HepG2 (cell line): ENCODE data around the gene ENO3. TPM values are rescaled to one million over a fixed set of nuclear protein-coding genes. Genes with fewer than 3 reads are reported as not detected.
A peak's percentile ranks its signal among the peaks of the same experiment; 100 is the strongest.

ENCODE experiments used
- CBFB ChIP-seq: sonication (generic); formaldehyde crosslinking; IDR thresholded peaks from 2 replicates; pipeline ENCODE4 v1.4.0; 2020; ENCODE audit warnings: missing genetic modification reagents
- MAZ ChIP-seq, 2 experiments: sonication (generic) in 1 of 2; formaldehyde crosslinking in 1 of 2; IDR thresholded peaks; 2 replicates each; pipeline versions ENCODE4 v1.5.0 to v1.6.1; 2012 to 2020; ENCODE audit warnings: low read depth in 2 of 2, mild to moderate bottlenecking in 2 of 2, borderline replicate concordance in 1 of 2, improper control_type of control experiment in 1 of 2, low read length in 1 of 2, missing genetic modification reagents in 1 of 2, moderate library complexity in 1 of 2
- MIXL1 ChIP-seq: IDR thresholded peaks from 2 replicates; pipeline ENCODE4 v1.6.1; 2016
- MTA1 ChIP-seq: sonication (generic); formaldehyde crosslinking; IDR thresholded peaks from 2 replicates; pipeline ENCODE4 v1.4.0; 2020; ENCODE audit warnings: missing genetic modification reagents, mild to moderate bottlenecking, borderline replicate concordance
- REPIN1 ChIP-seq: sonication (generic); formaldehyde crosslinking; IDR thresholded peaks from 2 replicates; pipeline ENCODE4 v1.8.0; 2022; ENCODE audit warnings: missing genetic modification reagents, low read depth, mild to moderate bottlenecking, borderline replicate concordance
- SMC3 ChIP-seq: IDR thresholded peaks from 2 replicates; pipeline ENCODE4 v1.6.1; 2011; ENCODE audit warnings: low read length, improper control_type of control experiment
- SP140L ChIP-seq: sonication (generic); formaldehyde crosslinking; IDR thresholded peaks from 2 replicates; pipeline ENCODE4 v1.4.0; 2020; ENCODE audit warnings: missing genetic modification reagents, borderline replicate concordance
- XRCC5 ChIP-seq: fragments of 200-400 bp; formaldehyde crosslinking; optimal IDR thresholded peaks from 2 replicates; pipeline ENCODE3; 2017; ENCODE audit warnings: mild to moderate bottlenecking, low read length
- ZFP36L1 ChIP-seq: sonication (generic); formaldehyde crosslinking; IDR thresholded peaks from 2 replicates; pipeline ENCODE4 v1.8.0; 2022; ENCODE audit warnings: mild to moderate bottlenecking, missing genetic modification reagents, moderate library complexity
- ZNF263 ChIP-seq: sonication (generic); formaldehyde crosslinking; IDR thresholded peaks from 2 replicates; pipeline ENCODE4 v1.4.0; 2020; ENCODE audit warnings: missing genetic modification reagents
- ZNF549 ChIP-seq: sonication (generic); formaldehyde crosslinking; IDR thresholded peaks from 2 replicates; pipeline ENCODE4 v1.5.0; 2020; ENCODE audit warnings: missing genetic modification reagents
- polyA plus RNA-seq, 8 experiments: library from polyadenylated mRNA; depleted of rRNA in 3 of 8; stranded (reverse) in 7 of 8; unstranded in 1 of 8; fragments of >200 nt; fragmentation: Illumina TruSeq in 4 of 8; extraction: Trizol in 4 of 8; gene quantifications; 2 replicates each; pipeline versions ENCODE4 v1.2.1 to v1.2.3, GENCODE V29; 2011 to 2016; ENCODE audit warnings: low read depth in 4 of 8, missing spikeins in 1 of 8, mixed read lengths in 1 of 8; ENCODE audit not compliant: insufficient read depth in 1 of 8
- total RNA-seq, 5 experiments: library from RNA; depleted of rRNA; stranded (reverse); fragments of >200 nt; fragmentation: Illumina TruSeq; extraction: Trizol; gene quantifications; 2 replicates each; pipeline ENCODE4 v1.2.3, GENCODE V29; 2016; ENCODE audit warnings: low read depth in 1 of 5
- TF ChIP-seq, protein P1 (sequence below): sonication (generic); formaldehyde crosslinking; IDR thresholded peaks from 2 replicates; pipeline ENCODE4 v1.5.1; 2020; ENCODE audit warnings: mild to moderate bottlenecking, missing genetic modification reagents, borderline replicate concordance
- TF ChIP-seq, protein P2 (sequence below): sonication (generic); formaldehyde crosslinking; IDR thresholded peaks from 2 replicates; pipeline ENCODE4 v1.4.0; 2020; ENCODE audit warnings: low read depth, mild to moderate bottlenecking, missing genetic modification reagents
- TF ChIP-seq, protein P3 (sequence below): sonication (generic); formaldehyde crosslinking; IDR thresholded peaks from 2 replicates; pipeline ENCODE4 v1.4.0; 2020; ENCODE audit warnings: missing genetic modification reagents, low read depth, mild to moderate bottlenecking, borderline replicate concordance
- TF ChIP-seq, protein P4 (sequence below): sonication (generic); formaldehyde crosslinking; IDR thresholded peaks from 2 replicates; pipeline ENCODE4 v1.9.0; 2022; ENCODE audit warnings: missing genetic modification reagents, mild to moderate bottlenecking, borderline replicate concordance

Gene ENO3
- total and polyA plus RNA-seq, 2 of the 13 experiments (the other 11 are each of a cell fraction or from before 2014, with no cell fraction given) = 59.8 to 69.8 TPM

DNA sequence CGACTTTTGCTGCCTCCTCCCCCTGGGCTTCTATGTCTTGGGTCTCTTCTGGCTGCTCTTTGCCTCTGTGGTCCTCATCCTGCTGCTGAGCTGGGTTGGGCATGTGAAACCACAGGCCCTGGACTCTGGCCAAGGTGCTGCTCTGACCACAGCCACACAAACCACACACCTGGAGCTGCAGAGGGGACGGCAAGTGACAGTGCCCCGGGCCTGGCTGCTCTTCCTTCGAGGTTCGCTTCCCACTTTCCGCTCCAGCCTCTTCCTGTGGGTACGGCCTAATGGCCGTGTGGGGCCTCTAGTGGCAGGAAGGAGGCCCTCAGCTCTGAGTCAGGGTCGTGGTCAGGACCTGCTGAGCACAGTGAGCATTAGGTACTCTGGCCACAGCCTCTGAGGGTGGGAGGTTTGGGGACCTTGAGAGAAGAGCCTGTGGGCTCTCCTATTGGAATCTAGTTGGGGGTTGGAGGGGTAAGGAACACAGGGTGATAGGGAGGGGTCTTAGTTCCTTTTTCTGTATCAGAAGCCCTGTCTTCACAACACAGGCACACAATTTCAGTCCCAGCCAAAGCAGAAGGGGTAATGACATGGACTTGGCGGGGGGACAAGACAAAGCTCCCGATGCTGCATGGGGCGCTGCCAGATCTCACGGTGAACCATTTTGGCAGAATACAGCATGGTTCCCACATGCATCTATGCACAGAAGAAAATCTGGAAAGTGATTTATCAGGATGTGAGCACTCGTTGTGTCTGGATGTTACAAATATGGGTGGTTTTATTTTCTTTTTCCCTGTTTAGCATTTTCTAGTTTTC lies 16.5 kb upstream of the ENO3 start (continued):
- TF ChIP-seq, protein P1, sequence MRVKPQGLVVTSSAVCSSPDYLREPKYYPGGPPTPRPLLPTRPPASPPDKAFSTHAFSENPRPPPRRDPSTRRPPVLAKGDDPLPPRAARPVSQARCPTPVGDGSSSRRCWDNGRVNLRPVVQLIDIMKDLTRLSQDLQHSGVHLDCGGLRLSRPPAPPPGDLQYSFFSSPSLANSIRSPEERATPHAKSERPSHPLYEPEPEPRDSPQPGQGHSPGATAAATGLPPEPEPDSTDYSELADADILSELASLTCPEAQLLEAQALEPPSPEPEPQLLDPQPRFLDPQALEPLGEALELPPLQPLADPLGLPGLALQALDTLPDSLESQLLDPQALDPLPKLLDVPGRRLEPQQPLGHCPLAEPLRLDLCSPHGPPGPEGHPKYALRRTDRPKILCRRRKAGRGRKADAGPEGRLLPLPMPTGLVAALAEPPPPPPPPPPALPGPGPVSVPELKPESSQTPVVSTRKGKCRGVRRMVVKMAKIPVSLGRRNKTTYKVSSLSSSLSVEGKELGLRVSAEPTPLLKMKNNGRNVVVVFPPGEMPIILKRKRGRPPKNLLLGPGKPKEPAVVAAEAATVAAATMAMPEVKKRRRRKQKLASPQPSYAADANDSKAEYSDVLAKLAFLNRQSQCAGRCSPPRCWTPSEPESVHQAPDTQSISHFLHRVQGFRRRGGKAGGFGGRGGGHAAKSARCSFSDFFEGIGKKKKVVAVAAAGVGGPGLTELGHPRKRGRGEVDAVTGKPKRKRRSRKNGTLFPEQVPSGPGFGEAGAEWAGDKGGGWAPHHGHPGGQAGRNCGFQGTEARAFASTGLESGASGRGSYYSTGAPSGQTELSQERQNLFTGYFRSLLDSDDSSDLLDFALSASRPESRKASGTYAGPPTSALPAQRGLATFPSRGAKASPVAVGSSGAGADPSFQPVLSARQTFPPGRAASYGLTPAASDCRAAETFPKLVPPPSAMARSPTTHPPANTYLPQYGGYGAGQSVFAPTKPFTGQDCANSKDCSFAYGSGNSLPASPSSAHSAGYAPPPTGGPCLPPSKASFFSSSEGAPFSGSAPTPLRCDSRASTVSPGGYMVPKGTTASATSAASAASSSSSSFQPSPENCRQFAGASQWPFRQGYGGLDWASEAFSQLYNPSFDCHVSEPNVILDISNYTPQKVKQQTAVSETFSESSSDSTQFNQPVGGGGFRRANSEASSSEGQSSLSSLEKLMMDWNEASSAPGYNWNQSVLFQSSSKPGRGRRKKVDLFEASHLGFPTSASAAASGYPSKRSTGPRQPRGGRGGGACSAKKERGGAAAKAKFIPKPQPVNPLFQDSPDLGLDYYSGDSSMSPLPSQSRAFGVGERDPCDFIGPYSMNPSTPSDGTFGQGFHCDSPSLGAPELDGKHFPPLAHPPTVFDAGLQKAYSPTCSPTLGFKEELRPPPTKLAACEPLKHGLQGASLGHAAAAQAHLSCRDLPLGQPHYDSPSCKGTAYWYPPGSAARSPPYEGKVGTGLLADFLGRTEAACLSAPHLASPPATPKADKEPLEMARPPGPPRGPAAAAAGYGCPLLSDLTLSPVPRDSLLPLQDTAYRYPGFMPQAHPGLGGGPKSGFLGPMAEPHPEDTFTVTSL (CRISPR knock-in tag) = no peak
- TF ChIP-seq, protein P2, sequence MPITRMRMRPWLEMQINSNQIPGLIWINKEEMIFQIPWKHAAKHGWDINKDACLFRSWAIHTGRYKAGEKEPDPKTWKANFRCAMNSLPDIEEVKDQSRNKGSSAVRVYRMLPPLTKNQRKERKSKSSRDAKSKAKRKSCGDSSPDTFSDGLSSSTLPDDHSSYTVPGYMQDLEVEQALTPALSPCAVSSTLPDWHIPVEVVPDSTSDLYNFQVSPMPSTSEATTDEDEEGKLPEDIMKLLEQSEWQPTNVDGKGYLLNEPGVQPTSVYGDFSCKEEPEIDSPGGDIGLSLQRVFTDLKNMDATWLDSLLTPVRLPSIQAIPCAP (CRISPR knock-in tag) = no peak
- no peak for TF ChIP-seq ZFP36L1 (CRISPR knock-in tag)
- TF ChIP-seq, protein P3, sequence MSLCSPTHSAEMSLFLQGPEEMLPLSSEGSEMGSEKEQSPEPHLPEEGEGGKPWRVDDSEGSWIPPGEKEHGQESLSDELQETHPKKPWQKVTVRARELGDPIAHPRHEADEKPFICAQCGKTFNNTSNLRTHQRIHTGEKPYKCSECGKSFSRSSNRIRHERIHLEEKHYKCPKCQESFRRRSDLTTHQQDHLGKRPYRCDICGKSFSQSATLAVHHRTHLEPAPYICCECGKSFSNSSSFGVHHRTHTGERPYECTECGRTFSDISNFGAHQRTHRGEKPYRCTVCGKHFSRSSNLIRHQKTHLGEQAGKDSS (CRISPR knock-in tag) = peak; percentile 33; the same call in 1 of the 2 replicates
- TF ChIP-seq, protein P4, sequence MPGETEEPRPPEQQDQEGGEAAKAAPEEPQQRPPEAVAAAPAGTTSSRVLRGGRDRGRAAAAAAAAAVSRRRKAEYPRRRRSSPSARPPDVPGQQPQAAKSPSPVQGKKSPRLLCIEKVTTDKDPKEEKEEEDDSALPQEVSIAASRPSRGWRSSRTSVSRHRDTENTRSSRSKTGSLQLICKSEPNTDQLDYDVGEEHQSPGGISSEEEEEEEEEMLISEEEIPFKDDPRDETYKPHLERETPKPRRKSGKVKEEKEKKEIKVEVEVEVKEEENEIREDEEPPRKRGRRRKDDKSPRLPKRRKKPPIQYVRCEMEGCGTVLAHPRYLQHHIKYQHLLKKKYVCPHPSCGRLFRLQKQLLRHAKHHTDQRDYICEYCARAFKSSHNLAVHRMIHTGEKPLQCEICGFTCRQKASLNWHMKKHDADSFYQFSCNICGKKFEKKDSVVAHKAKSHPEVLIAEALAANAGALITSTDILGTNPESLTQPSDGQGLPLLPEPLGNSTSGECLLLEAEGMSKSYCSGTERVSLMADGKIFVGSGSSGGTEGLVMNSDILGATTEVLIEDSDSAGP (CRISPR knock-in tag) = peak; percentile 80; the same call in 1 of the 2 replicates
- no peak for TF ChIP-seq SP140L (CRISPR knock-in tag)
- TF ChIP-seq MIXL1 (CRISPR knock-in tag) = peak; percentile 51; the same call in 1 of the 2 replicates
- no peak for TF ChIP-seq MAZ (IDR thresholded peaks at IDR 0.05; ENCODE audit: borderline replicate concordance, low read depth, low read length)
- TF ChIP-seq MAZ (CRISPR knock-in tag; IDR thresholded peaks at IDR 0.05; ENCODE audit: low read depth) = no peak
- peak; percentile 70 for TF ChIP-seq XRCC5
- TF ChIP-seq SMC3 = peak; percentile 32
- peak; percentile 23; the same call in 1 of the 2 replicates for TF ChIP-seq MTA1 (CRISPR knock-in tag)
- no peak for TF ChIP-seq ZNF549 (CRISPR knock-in tag)
- TF ChIP-seq CBFB (CRISPR knock-in tag) = 0 out of 2 replicates have a peak, but pooled peaks have one; percentile 25
- no peak for TF ChIP-seq ZNF263 (CRISPR knock-in tag)
- peak; percentile 49; the same call in 1 of the 2 replicates for TF ChIP-seq REPIN1 (CRISPR knock-in tag)
